IPS DF 6.9 (cell line): Measurements from ENCODE around the gene NNT.
"Not testable (repeated sequence)": the region's sequence is repeated elsewhere in the genome, so short reads cannot be mapped to it uniquely, and the experiment has no call there.

Experiments used
- DNase-seq: peaks from one replicate; pipeline ENCODE4 v3.0.0-alpha.2; 2013; ENCODE audit warnings: low read depth, low spot score
- H3K27ac ChIP-seq: one replicate; pipeline ENCODE4 v1.5.1; 2013; ENCODE audit warnings: low read length, control low read depth
- H3K27me3 ChIP-seq: 2 replicates; pipeline ENCODE4 v1.6.1; 2013; ENCODE audit warnings: mild to moderate bottlenecking, low read length; ENCODE audit not compliant: control insufficient read depth, insufficient read depth
- H3K36me3 ChIP-seq: 2 replicates; pipeline ENCODE4 v1.6.1; 2013; ENCODE audit warnings: low read length; ENCODE audit not compliant: control insufficient read depth, insufficient read depth
- H3K4me1 ChIP-seq: 2 replicates; pipeline ENCODE4 v1.6.1; 2013; ENCODE audit warnings: low read length; ENCODE audit not compliant: control insufficient read depth, insufficient read depth
- H3K4me3 ChIP-seq: 2 replicates; pipeline ENCODE4 v1.5.1; 2013; ENCODE audit warnings: mild to moderate bottlenecking, low read length
- H3K9me3 ChIP-seq: 2 replicates; pipeline ENCODE4 v1.6.1; 2013; ENCODE audit warnings: low read length, inconsistent platforms; ENCODE audit not compliant: control insufficient read depth, insufficient read depth
- WGBS: extraction: QIAGEN DNeasy Blood & Tissue Kit; methylation state at CpG from one replicate; pipeline ENCODE4 v1.1.7; 2013; ENCODE audit warnings: mixed read lengths, missing lambda C conversion rate; ENCODE audit not compliant: insufficient read length, insufficient coverage; 5-methylcytosine and 5-hydroxymethylcytosine counted together

The NNT gene

DNA sequence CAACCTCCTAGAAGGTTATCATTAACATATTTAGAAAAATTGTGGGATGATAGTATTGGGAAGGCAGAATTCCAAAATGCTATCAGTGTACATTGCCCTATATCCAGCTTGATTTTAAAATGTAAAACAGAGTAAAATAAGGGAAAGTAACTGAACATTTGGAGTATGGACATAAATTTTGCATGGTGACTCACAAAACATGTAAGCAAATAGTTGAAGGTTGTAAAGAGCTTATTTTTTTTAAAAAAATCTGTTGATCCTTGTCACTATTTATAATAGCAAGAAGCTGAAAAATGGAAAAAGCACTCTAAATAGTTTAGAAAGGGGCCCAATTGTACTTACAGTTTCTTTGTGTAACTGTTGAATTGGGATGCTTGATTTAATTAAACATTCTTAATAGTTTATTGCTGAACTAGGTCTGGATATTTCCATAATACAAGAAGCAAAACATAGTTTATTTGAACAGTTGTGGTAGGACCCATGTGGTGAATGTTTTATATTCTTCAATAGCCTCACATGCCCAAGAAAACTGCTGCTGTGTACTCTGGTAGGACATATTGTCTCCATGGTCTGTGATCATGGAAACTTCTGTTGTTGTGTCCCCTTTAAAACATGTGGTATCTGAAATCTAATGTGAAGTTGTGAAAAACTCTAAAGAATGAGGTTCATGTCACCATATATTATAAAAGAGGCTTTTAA is 82.4 kb downstream of the NNT start:
- no peak for DNase-seq
- Histone ChIP-seq H3K4me1 (no peaks in the 10 kb centered on the region), H3K9me3 (no peaks in the 10 kb centered on the region), H3K27me3 (no peaks in the 10 kb centered on the region; the same call in 1 of the 2 replicates), H3K4me3 (no peak overlapping the region), H3K27ac (no peak overlapping the region), H3K36me3 (no peaks in the 10 kb centered on the region)

DNA sequence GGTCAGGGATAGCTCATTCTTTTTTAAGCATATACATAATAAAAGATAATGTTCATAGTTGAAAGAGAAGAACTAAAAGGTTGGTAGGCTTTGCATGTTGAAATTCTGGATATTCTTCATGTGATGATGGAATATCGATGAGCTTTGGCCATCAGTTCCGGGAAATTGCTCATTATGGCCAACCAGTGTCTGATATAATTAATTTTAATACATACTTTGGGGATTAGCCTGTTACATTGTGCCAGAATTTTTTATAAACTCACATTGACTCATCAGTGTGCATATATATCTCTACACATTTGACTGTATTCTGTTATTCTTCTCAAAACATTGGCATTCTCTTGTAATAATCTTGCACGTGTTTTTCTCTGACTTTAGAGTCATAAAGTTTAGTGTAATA is 84.3 kb downstream of the NNT start:
- no CpG with 5 or more reads among the region's 3 CpGs for WGBS
- Histone ChIP-seq H3K27me3 (no peaks in the 10 kb centered on the region), H3K36me3 (no peaks in the 10 kb centered on the region), H3K9me3 (no peaks in the 10 kb centered on the region), H3K4me1 (no peaks in the 10 kb centered on the region), H3K27ac (no peak overlapping the region), H3K4me3 (no peak overlapping the region)
- no peak for DNase-seq

DNA sequence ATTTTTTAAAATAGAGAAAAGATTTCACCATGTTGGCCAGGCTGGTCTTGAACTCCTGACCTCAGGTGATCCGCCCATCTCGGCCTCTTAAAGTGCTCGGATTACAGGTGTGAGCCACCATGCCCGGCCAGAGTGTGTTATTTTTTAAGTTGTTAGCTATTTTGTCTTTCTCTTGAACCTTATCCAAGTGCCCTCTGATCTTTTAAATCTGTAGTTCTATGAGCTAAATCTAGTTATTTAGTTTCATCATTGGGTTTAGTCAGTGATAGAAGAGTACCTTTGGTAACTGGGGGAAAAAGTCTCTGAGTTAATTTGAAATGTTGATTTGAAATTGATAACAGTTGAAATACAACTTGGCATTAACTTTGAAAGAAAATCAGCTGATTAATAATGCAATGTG is 88.3 kb downstream of the NNT start:
- H3K9me3 ChIP-seq, result no peaks in the 10 kb centered on the region
- WGBS, result no CpG with 5 or more reads among the region's 4 CpGs
- no peak for DNase-seq
- H3K27ac ChIP-seq, result no peak overlapping the region
- H3K4me1 ChIP-seq, result no peaks in the 10 kb centered on the region
- no peaks in the 10 kb centered on the region for H3K27me3 ChIP-seq
- no peak overlapping the region for H3K4me3 ChIP-seq
- no peaks in the 10 kb centered on the region for H3K36me3 ChIP-seq

- H3K36me3 ChIP-seq, result no peaks in the 10 kb centered on the region
- WGBS, result no CpG with 5 or more reads among the region's 1 CpG
These were observed 88.9 kb downstream of the NNT start for GRCh38 chr5:43691893-43692292.

GRCh38 chr5:43693411-43693810 is 90.4 kb downstream of the NNT start:
- Histone ChIP-seq H3K4me3 (no peak overlapping the region), H3K4me1 (no peaks in the 10 kb centered on the region), H3K27ac (no peak overlapping the region), H3K36me3 (no peaks in the 10 kb centered on the region), H3K27me3 (no peaks in the 10 kb centered on the region), H3K9me3 (no peaks in the 10 kb centered on the region)
- no peak for DNase-seq

More at GRCh38 chr5:43691893-43692292, 88.9 kb downstream of the NNT start:
- DNase-seq, result no peak
- Histone ChIP-seq H3K9me3 (no peaks in the 10 kb centered on the region), H3K4me1 (no peaks in the 10 kb centered on the region), H3K27me3 (no peaks in the 10 kb centered on the region), H3K4me3 (no peak overlapping the region), H3K27ac (no peak overlapping the region)

DNA sequence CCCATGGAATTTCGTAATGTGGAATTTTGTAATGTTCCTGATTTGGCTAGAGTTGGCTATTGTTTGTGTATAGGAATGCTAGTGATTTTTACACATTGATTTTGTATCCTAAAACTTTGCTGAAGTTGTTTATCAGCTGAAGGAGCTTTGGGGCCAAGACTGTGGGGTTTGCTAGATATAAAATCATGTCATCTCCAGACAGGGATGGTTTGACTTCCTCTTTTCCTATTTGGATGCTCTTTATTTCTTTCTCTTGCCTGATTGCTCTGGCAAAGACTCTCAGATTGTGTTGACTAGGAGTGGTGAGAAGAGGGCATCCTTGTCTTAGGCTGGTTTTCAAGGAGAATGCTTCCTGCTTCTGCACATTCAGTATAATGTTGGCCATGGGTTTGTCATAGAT is 91.0 kb downstream of the NNT start:
- Histone ChIP-seq H3K4me1 (no peaks in the 10 kb centered on the region), H3K4me3 (no peak overlapping the region), H3K36me3 (no peaks in the 10 kb centered on the region), H3K9me3 (no peaks in the 10 kb centered on the region), H3K27me3 (no peaks in the 10 kb centered on the region), H3K27ac (no peak overlapping the region)
- no CpG with 5 or more reads among the region's 1 CpG for WGBS
- DNase-seq, result no peak

- H3K36me3 ChIP-seq, H3K9me3 ChIP-seq, H3K27me3 ChIP-seq, H3K4me1 ChIP-seq, H3K27ac ChIP-seq, H3K4me3 ChIP-seq, DNase-seq: not testable (repeated sequence)
- no CpG with 5 or more reads among the region's 2 CpGs for WGBS
These were observed 93.5 kb downstream of the NNT start for GRCh38 chr5:43696444-43696843.

- Histone ChIP-seq H3K27me3 (no peaks in the 10 kb centered on the region), H3K36me3 (no peaks in the 10 kb centered on the region), H3K9me3 (no peaks in the 10 kb centered on the region), H3K27ac (no peak overlapping the region), H3K4me3 (no peak overlapping the region), H3K4me1 (no peaks in the 10 kb centered on the region)
- DNase-seq, result no peak
- WGBS, result no CpG with 5 or more reads among the region's 1 CpG
These were observed 96.9 kb downstream of the NNT start for GRCh38 chr5:43699910-43700309.

DNA sequence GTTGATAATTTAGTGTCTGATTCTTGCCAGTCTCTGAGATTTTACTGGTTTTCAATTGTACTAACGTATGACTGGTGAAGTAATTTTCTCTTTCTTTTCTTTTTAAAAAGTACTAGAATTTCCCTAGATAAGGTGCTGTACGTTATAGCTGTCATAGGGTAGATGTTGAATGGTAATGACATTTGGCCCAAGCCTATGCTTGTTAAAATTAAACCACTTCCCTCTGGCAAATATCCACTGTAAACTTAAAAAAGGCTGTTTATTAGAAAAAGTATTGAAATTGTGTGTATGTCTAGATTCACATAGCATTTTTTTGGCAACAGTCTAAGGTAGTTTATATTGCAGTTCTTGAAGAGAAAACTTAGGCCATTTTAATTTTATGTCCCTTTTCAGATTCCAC is 97.6 kb downstream of the NNT start:
- no peaks in the 10 kb centered on the region for H3K4me1 ChIP-seq
- DNase-seq, result no peak
- no peaks in the 10 kb centered on the region for H3K27me3 ChIP-seq
- no CpG with 5 or more reads among the region's 2 CpGs for WGBS
- no peaks in the 10 kb centered on the region for H3K36me3 ChIP-seq
- H3K9me3 ChIP-seq, result no peaks in the 10 kb centered on the region
- no peak overlapping the region for H3K27ac ChIP-seq
- no peak overlapping the region for H3K4me3 ChIP-seq

DNA sequence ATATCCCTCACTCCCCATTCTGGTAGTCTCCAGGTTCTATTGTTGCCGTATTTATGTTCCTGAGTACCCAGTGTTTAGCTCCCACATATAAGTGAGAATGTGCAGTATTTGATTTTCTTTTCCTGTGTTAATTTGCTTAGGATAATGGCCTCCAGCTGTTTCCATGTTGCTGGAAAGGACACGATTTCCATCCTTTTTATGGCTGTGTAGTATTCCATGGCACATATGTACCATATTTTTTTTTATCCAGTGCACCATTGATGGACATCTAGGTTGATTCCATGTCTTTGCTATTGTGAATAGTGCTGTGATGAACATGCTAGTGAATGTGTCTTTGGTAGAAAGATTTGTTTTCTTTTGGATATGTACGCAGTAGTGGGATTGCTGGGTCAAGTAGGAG is 98.2 kb downstream of the NNT start:
- no peak overlapping the region for H3K27ac ChIP-seq
- no peaks in the 10 kb centered on the region for H3K9me3 ChIP-seq
- H3K36me3 ChIP-seq, result no peaks in the 10 kb centered on the region
- no peak overlapping the region for H3K4me3 ChIP-seq
- no peaks in the 10 kb centered on the region for H3K4me1 ChIP-seq
- no CpG with 5 or more reads among the region's 3 CpGs for WGBS
- H3K27me3 ChIP-seq, result no peaks in the 10 kb centered on the region
- no peak for DNase-seq

DNA sequence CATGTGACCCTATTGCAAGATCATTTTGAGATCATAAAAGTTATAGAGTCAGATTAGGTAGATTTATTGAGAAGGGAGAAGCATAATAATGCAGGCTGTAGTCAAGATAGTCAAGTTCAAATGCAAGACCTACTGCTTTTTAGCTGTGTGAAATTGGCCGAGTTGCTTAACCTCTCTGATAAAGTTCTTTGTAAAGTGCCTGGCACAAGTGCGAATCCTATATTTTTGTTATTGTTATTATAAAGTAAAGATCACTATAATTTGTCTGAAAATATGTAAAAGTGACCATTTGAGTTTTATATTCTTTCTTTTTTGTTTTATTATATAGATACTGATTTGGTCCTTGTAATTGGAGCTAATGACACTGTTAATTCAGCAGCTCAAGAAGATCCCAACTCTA is 99.3 kb downstream of the NNT start:
- no CpG with 5 or more reads among the region's 2 CpGs for WGBS
- no peak for DNase-seq
- Histone ChIP-seq H3K9me3 (no peaks in the 10 kb centered on the region), H3K4me3 (no peak overlapping the region), H3K4me1 (no peaks in the 10 kb centered on the region), H3K27ac (no peak overlapping the region), H3K27me3 (no peaks in the 10 kb centered on the region), H3K36me3 (no peaks in the 10 kb centered on the region)
